ENCODE measurements around the gene DNTTIP2. TPM values are rescaled to one million over a fixed set of nuclear protein-coding genes. Genes with fewer than 3 reads are reported as not detected.
A peak's percentile ranks its signal among the peaks of the same experiment; 100 is the strongest.

The DNTTIP2 gene
- total and polyA plus RNA-seq, 9 of the 15 experiments (the other 6 are each of a cell fraction or from before 2014, with no cell fraction given), result 50.4 to 138 (median 97.0) TPM

- no peak for TF ChIP-seq ATF6 (CRISPR knock-in tag; IDR thresholded peaks at IDR 0.05)
Measured at GRCh38 chr1:93846992-93847810, 31.8 kb downstream of the DNTTIP2 start (continued).

DNA sequence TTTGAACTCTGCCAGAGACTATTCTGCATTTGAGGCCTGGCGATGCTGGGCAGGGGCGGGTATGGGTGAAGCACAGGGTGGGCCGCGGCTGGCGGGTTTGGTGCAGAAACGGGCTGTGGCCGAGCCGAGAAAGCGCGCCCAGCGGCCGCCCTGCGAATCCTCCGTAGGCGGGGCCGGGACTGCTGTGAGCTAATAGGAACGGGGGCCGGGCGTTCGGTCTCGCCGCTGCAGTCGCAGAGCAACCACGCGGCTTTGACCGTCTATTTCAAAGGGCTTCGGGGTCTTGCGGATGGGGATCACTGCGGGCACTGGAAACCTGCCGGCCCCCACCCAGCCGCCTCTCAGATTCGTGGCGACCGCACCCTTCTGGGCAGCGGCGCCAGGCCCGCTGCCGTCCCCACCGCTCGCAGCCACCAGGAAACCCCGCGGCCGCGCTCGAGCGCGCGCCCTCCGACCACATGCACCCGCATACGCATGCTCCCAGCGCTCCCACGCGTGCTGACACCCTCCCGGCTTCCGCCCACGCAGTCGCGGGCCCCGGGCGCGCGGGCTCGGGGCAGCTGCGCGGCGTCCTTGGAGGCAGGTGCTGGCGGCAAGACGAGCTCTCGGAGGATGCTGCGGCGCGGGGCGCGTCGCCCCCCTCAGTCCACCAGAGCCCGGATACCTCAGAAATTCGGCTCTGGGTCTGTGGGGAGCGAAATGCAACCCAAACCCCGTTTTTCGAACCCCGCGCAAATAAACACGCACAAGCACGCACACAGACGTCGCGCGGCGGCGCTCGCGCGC is 32.6 kb downstream of the DNTTIP2 start:
- Histone ChIP-seq H3K4me3 (peak overlapping the region; percentile 87), H2AFZ (ENCODE audit: low read depth, low read length) (peak overlapping the region; percentile 100)
- TF ChIP-seq SIRT6 (IDR thresholded peaks at IDR 0.05; ENCODE audit: low read depth, low read length), result no peak
- 0 out of 2 replicates have a peak, but pooled peaks have one; percentile 23 for TF ChIP-seq CBX1 (IDR thresholded peaks at IDR 0.05; ENCODE audit: low read depth)
- TF ChIP-seq, protein P1, sequence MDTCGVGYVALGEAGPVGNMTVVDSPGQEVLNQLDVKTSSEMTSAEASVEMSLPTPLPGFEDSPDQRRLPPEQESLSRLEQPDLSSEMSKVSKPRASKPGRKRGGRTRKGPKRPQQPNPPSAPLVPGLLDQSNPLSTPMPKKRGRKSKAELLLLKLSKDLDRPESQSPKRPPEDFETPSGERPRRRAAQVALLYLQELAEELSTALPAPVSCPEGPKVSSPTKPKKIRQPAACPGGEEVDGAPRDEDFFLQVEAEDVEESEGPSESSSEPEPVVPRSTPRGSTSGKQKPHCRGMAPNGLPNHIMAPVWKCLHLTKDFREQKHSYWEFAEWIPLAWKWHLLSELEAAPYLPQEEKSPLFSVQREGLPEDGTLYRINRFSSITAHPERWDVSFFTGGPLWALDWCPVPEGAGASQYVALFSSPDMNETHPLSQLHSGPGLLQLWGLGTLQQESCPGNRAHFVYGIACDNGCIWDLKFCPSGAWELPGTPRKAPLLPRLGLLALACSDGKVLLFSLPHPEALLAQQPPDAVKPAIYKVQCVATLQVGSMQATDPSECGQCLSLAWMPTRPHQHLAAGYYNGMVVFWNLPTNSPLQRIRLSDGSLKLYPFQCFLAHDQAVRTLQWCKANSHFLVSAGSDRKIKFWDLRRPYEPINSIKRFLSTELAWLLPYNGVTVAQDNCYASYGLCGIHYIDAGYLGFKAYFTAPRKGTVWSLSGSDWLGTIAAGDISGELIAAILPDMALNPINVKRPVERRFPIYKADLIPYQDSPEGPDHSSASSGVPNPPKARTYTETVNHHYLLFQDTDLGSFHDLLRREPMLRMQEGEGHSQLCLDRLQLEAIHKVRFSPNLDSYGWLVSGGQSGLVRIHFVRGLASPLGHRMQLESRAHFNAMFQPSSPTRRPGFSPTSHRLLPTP (IDR thresholded peaks at IDR 0.05; ENCODE audit: borderline replicate concordance, extremely low read depth, insufficient read length), result no peak
- no peak for TF ChIP-seq ETV6 (IDR thresholded peaks at IDR 0.05; ENCODE audit: borderline replicate concordance in 1 of 2, low read depth in 2 of 2, low read length in 1 of 2)
- peak; percentile 16; the same call in 1 of the 2 replicates for TF ChIP-seq ETV6 (CRISPR knock-in tag; IDR thresholded peaks at IDR 0.05; ENCODE audit: borderline replicate concordance)
- peak; percentile 91 for TF ChIP-seq EGR1 (conservative IDR thresholded peaks at IDR 0.05)
- TF ChIP-seq, protein P2, sequence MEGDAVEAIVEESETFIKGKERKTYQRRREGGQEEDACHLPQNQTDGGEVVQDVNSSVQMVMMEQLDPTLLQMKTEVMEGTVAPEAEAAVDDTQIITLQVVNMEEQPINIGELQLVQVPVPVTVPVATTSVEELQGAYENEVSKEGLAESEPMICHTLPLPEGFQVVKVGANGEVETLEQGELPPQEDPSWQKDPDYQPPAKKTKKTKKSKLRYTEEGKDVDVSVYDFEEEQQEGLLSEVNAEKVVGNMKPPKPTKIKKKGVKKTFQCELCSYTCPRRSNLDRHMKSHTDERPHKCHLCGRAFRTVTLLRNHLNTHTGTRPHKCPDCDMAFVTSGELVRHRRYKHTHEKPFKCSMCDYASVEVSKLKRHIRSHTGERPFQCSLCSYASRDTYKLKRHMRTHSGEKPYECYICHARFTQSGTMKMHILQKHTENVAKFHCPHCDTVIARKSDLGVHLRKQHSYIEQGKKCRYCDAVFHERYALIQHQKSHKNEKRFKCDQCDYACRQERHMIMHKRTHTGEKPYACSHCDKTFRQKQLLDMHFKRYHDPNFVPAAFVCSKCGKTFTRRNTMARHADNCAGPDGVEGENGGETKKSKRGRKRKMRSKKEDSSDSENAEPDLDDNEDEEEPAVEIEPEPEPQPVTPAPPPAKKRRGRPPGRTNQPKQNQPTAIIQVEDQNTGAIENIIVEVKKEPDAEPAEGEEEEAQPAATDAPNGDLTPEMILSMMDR (IDR thresholded peaks at IDR 0.05 in 2 of 3, conservative IDR thresholded peaks at IDR 0.05 in 1 of 3; ENCODE audit: insufficient read depth in 2 of 3, low read depth in 1 of 3, low read length in 3 of 3), result peak; percentile 31 to 51 (median 40); a peak in 5 of 6 replicates
- TF ChIP-seq STAT5A (IDR thresholded peaks at IDR 0.05; ENCODE audit: borderline replicate concordance, low read length), result no peak

More for the DNA sequence above, 32.6 kb downstream of the DNTTIP2 start:
- H4K20me1 ChIP-seq (replicated peaks; ENCODE audit: control insufficient read depth, insufficient read depth, low read length), result no peaks in the 10 kb centered on the region
- CTCF ChIA-PET (ENCODE audit: low intra/inter-chr PET ratio), result interaction anchor here (0.6 to 0.7 kb wide), 2 partner anchors 356 to 573 kb away, joined by 3 read pairs; no protein-coding TSS in a partner anchor
- ATAC-seq (peak; percentile 84), DNase-seq (ENCODE audit: extremely low read depth in 1 of 4, low spot score in 3 of 4) (peak; percentile 80 to 90 (median 82)), FAIRE-seq (no peak)
- no peaks in the 10 kb centered on the region for H3K79me2 ChIP-seq (ENCODE audit: control insufficient read depth, insufficient read depth, low read length)
- H3K4me2 ChIP-seq (ENCODE audit: insufficient read depth, low read length), result peak overlapping the region; percentile 91
- POLR2A ChIA-PET, result interaction anchor here (0.6 to 1.3 kb wide), 9 partner anchors 18 to 501 kb away, joined by 3 to 5 read pairs (median 3); partner anchors contain the start of gene DR1
- H3K9me3 ChIP-seq (replicated peaks; ENCODE audit: control insufficient read depth, insufficient read depth, low read depth, low read length), result no peaks in the 10 kb centered on the region
- H3K9ac ChIP-seq (ENCODE audit: insufficient read depth in 1 of 2, low read depth in 2 of 2, low read length in 2 of 2), result peak overlapping the region; percentile 81 to 98
- WGBS (ENCODE audit: insufficient coverage, low coverage, missing lambda C conversion rate), result under 1% methylated on average over 51 of the region's 94 CpGs
- peak overlapping the region; percentile 87 for H3K27ac ChIP-seq (ENCODE audit: extremely low read depth, low read depth, low read length)
- H3K27me3 ChIP-seq (ENCODE audit: control insufficient read depth in 2 of 2, insufficient read depth in 2 of 2, low read length in 2 of 2), result no peaks in the 10 kb centered on the region
- BruUV-seq (replicated peaks), result TSS peak; percentile 68
- intact Hi-C loops (cut with micrococcal nuclease), result no loop called here
- H3K4me1 ChIP-seq (replicated peaks in 1 of 2; ENCODE audit: control insufficient read depth in 2 of 2, insufficient read depth in 2 of 2, low read length in 2 of 2), result peaks cover 17 to 21% of the 10 kb centered on the region in 2 experiments; a peak in 4 of 5 replicates
- no peaks in the 10 kb centered on the region for H3K36me3 ChIP-seq (ENCODE audit: control insufficient read depth, insufficient read depth, low read length)
- no peaks in the 10 kb centered on the region for H3K9me1 ChIP-seq (ENCODE audit: control insufficient read depth, insufficient read depth, low read length)
- in situ Hi-C loops (cut with MboI), result no loop called here

All from K562 (cell line).